ENCODE results near the gene STARD4. TPM values are rescaled to one million over a fixed set of nuclear protein-coding genes. Genes with fewer than 3 reads are reported as not detected.

The STARD4 gene
- total RNA-seq, 1 experiment from 2014 or later = 43.4 TPM

GRCh38 chr5:111461934-111462333 lies 50.4 kb downstream of the STARD4 start:
- Histone ChIP-seq H3K27ac (ENCODE audit: low read depth, low read length, poor library complexity, severe bottlenecking) (no peak overlapping the region), H3K36me3 (ENCODE audit: insufficient read depth, low read length, poor library complexity, severe bottlenecking) (no peaks in the 10 kb centered on the region), H3K4me1 (ENCODE audit: insufficient read depth, low read length, poor library complexity, severe bottlenecking) (no peaks in the 10 kb centered on the region), H3K9me3 (ENCODE audit: low read depth, low read length, poor library complexity, severe bottlenecking) (no peaks in the 10 kb centered on the region), H3K4me3 (ENCODE audit: low read depth, low read length, poor library complexity, severe bottlenecking) (no peak overlapping the region), H3K27me3 (replicated peaks; ENCODE audit: insufficient read depth, low read depth, low read length, poor library complexity) (no peaks in the 10 kb centered on the region)
- POLR2A ChIA-PET (ENCODE audit: low non-redundant PET) = no interaction called here
- CTCF ChIA-PET = interaction anchor here (0.6 to 1.3 kb wide), 2 partner anchors 169 to 304 kb away, joined by 3 read pairs; no protein-coding TSS in a partner anchor
- BruUV-seq (replicated peaks) = no TSS peak
- intact Hi-C loops (cut with micrococcal nuclease; ENCODE audit: unreplicated experiment) = loop anchor here (5.0 kb wide), 1 partner anchor 300 kb away; no protein-coding TSS in a partner anchor
- no peak for DNase-seq (ENCODE audit: low spot score)
- TF ChIP-seq CTCF (conservative IDR thresholded peaks at IDR 0.05; ENCODE audit: low read depth, low read length) (no peak), EZH2 (IDR thresholded peaks at IDR 0.05; ENCODE audit: borderline replicate concordance, low read depth, low read length, poor library complexity, severe bottlenecking) (no peak)

GRCh38 chr5:111461255-111461671 lies 51.1 kb downstream of the STARD4 start:
- Histone ChIP-seq H3K36me3 (ENCODE audit: insufficient read depth, low read length, poor library complexity, severe bottlenecking) (no peaks in the 10 kb centered on the region), H3K27me3 (replicated peaks; ENCODE audit: insufficient read depth, low read depth, low read length, poor library complexity) (no peaks in the 10 kb centered on the region), H3K4me3 (ENCODE audit: low read depth, low read length, poor library complexity, severe bottlenecking) (no peak overlapping the region), H3K4me1 (ENCODE audit: insufficient read depth, low read length, poor library complexity, severe bottlenecking) (no peaks in the 10 kb centered on the region), H3K27ac (ENCODE audit: low read depth, low read length, poor library complexity, severe bottlenecking) (no peak overlapping the region), H3K9me3 (ENCODE audit: low read depth, low read length, poor library complexity, severe bottlenecking) (no peaks in the 10 kb centered on the region)
- no peak for TF ChIP-seq EZH2 (IDR thresholded peaks at IDR 0.05; ENCODE audit: borderline replicate concordance, low read depth, low read length, poor library complexity, severe bottlenecking)
- peak; percentile 66 for TF ChIP-seq CTCF (conservative IDR thresholded peaks at IDR 0.05; ENCODE audit: low read depth, low read length)
- DNase-seq (ENCODE audit: low spot score) = peak; percentile 42
- intact Hi-C loops (cut with micrococcal nuclease; ENCODE audit: unreplicated experiment) = loop anchor here (5.0 kb wide), 1 partner anchor 299 kb away; no protein-coding TSS in a partner anchor
- POLR2A ChIA-PET (ENCODE audit: low non-redundant PET) = no interaction called here
- no TSS peak for BruUV-seq (replicated peaks)
- CTCF ChIA-PET = interaction anchor here (0.6 to 1.3 kb wide), 2 partner anchors 168 to 303 kb away, joined by 3 read pairs; no protein-coding TSS in a partner anchor

GRCh38 chr5:111454776-111455175 lies 57.6 kb downstream of the STARD4 start:
- Histone ChIP-seq H3K4me1 (ENCODE audit: insufficient read depth, low read length, poor library complexity, severe bottlenecking) (peaks cover 12% of the 10 kb centered on the region), H3K9me3 (ENCODE audit: low read depth, low read length, poor library complexity, severe bottlenecking) (no peaks in the 10 kb centered on the region), H3K27me3 (replicated peaks; ENCODE audit: insufficient read depth, low read depth, low read length, poor library complexity) (no peaks in the 10 kb centered on the region), H3K36me3 (ENCODE audit: insufficient read depth, low read length, poor library complexity, severe bottlenecking) (no peaks in the 10 kb centered on the region), H3K27ac (ENCODE audit: low read depth, low read length, poor library complexity, severe bottlenecking) (no peak overlapping the region), H3K4me3 (ENCODE audit: low read depth, low read length, poor library complexity, severe bottlenecking) (no peak overlapping the region)
- TF ChIP-seq EZH2 (IDR thresholded peaks at IDR 0.05; ENCODE audit: borderline replicate concordance, low read depth, low read length, poor library complexity, severe bottlenecking) = no peak
- TF ChIP-seq CTCF (conservative IDR thresholded peaks at IDR 0.05; ENCODE audit: low read depth, low read length) = no peak
- no TSS peak for BruUV-seq (replicated peaks)
- POLR2A ChIA-PET (ENCODE audit: low non-redundant PET) = interaction anchor here (0.5 kb wide), 1 partner anchor 303 kb away, joined by 3 read pairs; no protein-coding TSS in a partner anchor
- no peak for DNase-seq (ENCODE audit: low spot score)
- intact Hi-C loops (cut with micrococcal nuclease; ENCODE audit: unreplicated experiment) = no loop called here
- CTCF ChIA-PET = no interaction called here

All from A673 (cell line).